ENCODE results near the gene ACACA. TPM values are rescaled to one million over a fixed set of nuclear protein-coding genes. Genes with fewer than 3 reads are reported as not detected.

ACACA gene
- total RNA-seq, 1 experiment from 2014 or later: 33.0 TPM

- DNase-seq (no peak), ATAC-seq (no peak)
- Histone ChIP-seq H3K79me2 (ENCODE audit: low read length) (no peaks in the 10 kb centered on the region), H3K27ac (ENCODE audit: low read length) (no peak overlapping the region), H3K9ac (ENCODE audit: low read length) (no peak overlapping the region), H3K9me2 (replicated peaks; ENCODE audit: low read length) (no peaks in the 10 kb centered on the region), H3K9me3 (ENCODE audit: low read length) (no peaks in the 10 kb centered on the region), H3K4me3 (ENCODE audit: low read length) (no peak overlapping the region), H3F3A (ENCODE audit: low read length, unreplicated experiment) (no peaks in the 10 kb centered on the region), H3K36me3 (ENCODE audit: low read depth, low read length) (no peaks in the 10 kb centered on the region), H4K20me1 (ENCODE audit: low read length) (no peaks in the 10 kb centered on the region), H3K27me3 (ENCODE audit: low read length) (no peaks in the 10 kb centered on the region), H3K4me1 (ENCODE audit: insufficient read depth, low read length) (no peaks in the 10 kb centered on the region), H2AFZ (ENCODE audit: low read length) (no peak overlapping the region), H3K4me2 (ENCODE audit: low read length) (no peak overlapping the region)
- ChIA-PET POLR2A (ENCODE audit: unreplicated experiment) (no interaction called here), CTCF (no interaction called here)
- intact Hi-C loops (cut with micrococcal nuclease): no loop called here
- no TSS peak for BruUV-seq (replicated peaks)
- TF ChIP-seq CTCF (conservative IDR thresholded peaks at IDR 0.05; ENCODE audit: low read depth, low read length) (no peak), EZH2 (IDR thresholded peaks at IDR 0.05; ENCODE audit: low read length, unreplicated experiment) (no peak), EZH2phosphoT487 (IDR thresholded peaks at IDR 0.05; ENCODE audit: borderline replicate concordance, low read length) (no peak)
Measured at GRCh38 chr17:37386462-37386861, 20.2 kb downstream of the ACACA start.

DNA sequence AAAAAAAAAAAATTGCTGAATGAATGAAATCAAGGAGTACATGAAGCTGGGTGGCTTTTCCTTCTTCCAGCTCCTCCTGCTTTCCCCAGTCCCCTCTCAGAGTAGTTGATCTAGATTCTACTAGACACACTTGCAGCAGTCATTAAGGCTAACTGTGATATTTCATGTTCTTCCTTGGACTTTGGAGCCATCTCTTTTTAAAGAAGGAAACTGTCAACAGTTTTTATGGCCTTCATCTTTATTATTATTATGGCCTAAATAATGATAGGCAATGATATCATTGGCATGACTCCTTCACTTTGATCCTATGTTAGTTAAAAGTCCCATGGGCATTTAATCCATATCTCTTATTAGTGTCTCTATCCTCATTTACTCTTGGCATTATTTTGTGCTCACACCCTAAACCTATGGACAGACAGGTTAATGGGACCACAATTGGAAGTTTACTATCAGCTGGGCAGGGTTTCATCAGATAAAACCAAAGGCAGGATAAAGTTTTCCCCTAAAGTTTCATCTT, 21.1 kb downstream of the ACACA start:
- CTCF ChIA-PET: no interaction called here
- no TSS peak for BruUV-seq (replicated peaks)

More for the DNA sequence above, 21.1 kb downstream of the ACACA start:
- Histone ChIP-seq H3K36me3 (ENCODE audit: low read depth, low read length) (no peaks in the 10 kb centered on the region), H3K4me2 (ENCODE audit: low read length) (no peak overlapping the region), H3F3A (ENCODE audit: low read length, unreplicated experiment) (no peaks in the 10 kb centered on the region), H3K9ac (ENCODE audit: low read length) (no peak overlapping the region), H3K27me3 (ENCODE audit: low read length) (no peaks in the 10 kb centered on the region), H3K4me3 (ENCODE audit: low read length) (no peak overlapping the region), H3K9me3 (ENCODE audit: low read length) (no peaks in the 10 kb centered on the region), H3K27ac (ENCODE audit: low read length) (no peak overlapping the region), H4K20me1 (ENCODE audit: low read length) (no peaks in the 10 kb centered on the region), H3K9me2 (replicated peaks; ENCODE audit: low read length) (no peaks in the 10 kb centered on the region), H3K4me1 (ENCODE audit: insufficient read depth, low read length) (no peaks in the 10 kb centered on the region), H3K79me2 (ENCODE audit: low read length) (no peaks in the 10 kb centered on the region), H2AFZ (ENCODE audit: low read length) (no peak overlapping the region)
- POLR2A ChIA-PET (ENCODE audit: unreplicated experiment): no interaction called here
- no peak for ATAC-seq
- intact Hi-C loops (cut with micrococcal nuclease): no loop called here
- DNase-seq: no peak
- TF ChIP-seq CTCF (conservative IDR thresholded peaks at IDR 0.05; ENCODE audit: low read depth, low read length) (no peak), EZH2 (IDR thresholded peaks at IDR 0.05; ENCODE audit: low read length, unreplicated experiment) (no peak), EZH2phosphoT487 (IDR thresholded peaks at IDR 0.05; ENCODE audit: borderline replicate concordance, low read length) (no peak)
